Erythroblast (primary cell): ENCODE measurements around the gene PLXNC1.

ENCODE experiments used
- GATA1 ChIP-seq: IDR thresholded peaks from 2 replicates; pipeline ENCODE4 v1.6.1; 2011; ENCODE audit warnings: low read depth, mild to moderate bottlenecking, control low read depth, low read length, moderate library complexity
- POLR2A ChIP-seq: IDR thresholded peaks from 2 replicates; pipeline ENCODE4 v1.6.1; 2011; ENCODE audit warnings: mild to moderate bottlenecking, low read length

GRCh38 chr12:94222351-94223084 lies 74.1 kb downstream of the PLXNC1 start:
- TF ChIP-seq POLR2A (no peak), GATA1 (no peak)
